GM21723 (cell line): ENCODE data around the gene SLC6A12.

Experiments
- ATAC-seq: cut with Tn5 transposase; IDR thresholded peaks from one replicate; pipeline ENCODE4 v1.9.1; 2021; ENCODE audit warnings: mild to moderate bottlenecking, moderate library complexity; ENCODE audit not compliant: unreplicated experiment

SLC6A12 gene

DNA sequence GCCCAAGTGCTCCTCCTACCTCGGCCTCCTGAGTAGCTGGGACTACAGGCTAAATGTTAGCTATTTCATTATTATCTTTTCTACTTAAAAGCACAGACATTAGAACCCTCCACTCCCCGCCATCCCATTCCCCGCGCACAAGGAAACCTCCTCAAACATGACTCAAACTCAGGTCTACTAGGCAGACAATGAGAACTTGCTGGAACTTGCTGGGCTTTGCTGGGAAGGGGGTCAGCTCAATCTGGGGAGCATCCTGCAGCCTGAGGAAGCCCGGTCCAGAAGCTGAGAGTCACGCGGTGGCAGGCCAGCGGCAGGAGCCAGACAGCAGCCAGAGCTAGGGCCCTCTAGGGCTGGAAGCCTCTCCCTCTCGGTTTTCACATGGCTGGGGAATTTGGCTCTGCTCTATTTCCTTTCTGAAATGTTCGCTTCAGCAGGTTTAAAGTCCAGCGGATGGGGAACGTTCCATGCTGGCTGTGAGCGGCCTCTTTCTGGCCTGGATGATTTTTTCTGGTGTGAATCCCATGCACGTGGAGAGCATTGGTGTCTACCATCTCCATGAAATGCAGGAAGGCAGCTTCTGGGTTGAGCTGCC lies 68.5 kb downstream of the SLC6A12 start:
- no peak for ATAC-seq

DNA sequence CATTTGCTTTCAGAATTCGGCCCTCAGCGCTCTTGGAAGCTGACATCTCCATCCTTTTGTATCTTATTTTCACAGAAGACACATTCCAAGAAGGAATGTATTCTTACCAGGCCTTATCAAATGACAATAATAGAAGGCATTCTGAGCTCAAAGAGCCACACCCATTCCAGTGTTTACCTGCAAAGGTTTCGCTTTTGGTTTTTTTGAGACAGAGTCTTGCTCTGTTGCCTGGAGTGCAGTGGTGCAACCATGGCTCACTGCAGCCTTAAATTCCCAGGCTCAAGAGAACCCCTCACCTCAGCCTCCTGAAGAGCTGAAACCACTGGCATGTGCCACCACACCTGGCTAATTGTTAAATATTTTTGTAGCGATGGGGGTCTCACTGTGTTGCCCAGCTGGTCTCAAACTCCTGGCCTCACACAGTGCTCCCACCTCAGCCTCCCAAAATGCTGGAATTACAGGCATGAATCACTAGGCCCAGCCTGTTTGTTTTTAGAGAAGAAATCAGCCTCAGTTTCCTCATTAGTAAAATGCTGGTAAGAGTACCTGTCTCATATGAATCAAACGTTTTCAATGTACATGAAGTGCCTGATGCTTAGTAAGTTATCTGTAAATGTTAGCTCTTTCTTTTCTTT lies 69.2 kb downstream of the SLC6A12 start:
- ATAC-seq, result no peak

GRCh38 chr12:143964-144649 lies 69.8 kb downstream of the SLC6A12 start:
- ATAC-seq, result no peak

DNA sequence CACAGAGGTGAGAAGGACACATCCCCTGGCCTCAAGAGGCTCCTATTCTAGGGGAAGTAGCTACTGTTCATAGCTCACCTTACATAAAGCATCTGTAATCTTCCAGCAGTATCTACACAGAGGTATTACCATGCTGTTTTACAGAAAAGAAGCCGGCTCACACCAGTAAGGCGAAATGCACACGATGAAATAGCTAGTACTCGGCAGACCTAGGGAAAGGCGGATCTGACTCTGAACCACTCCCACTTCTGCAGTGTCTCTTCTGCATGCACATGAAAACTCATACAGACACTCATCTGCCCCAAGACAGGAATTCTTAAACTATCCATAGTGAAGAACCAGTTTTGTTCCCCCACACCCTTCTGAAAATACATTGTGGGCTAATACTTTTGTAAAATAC lies 73.8 kb downstream of the SLC6A12 start:
- no peak for ATAC-seq
